NK-92 treated with Interleukin-12 subunit alpha and Interleukin-12 subunit beta, amount 100 ng/mL, for 24 hours (cell line): ENCODE data around the gene WNT6.

Experiments
- DNase-seq: peaks from one replicate; lab custom pipeline; 2025; lab: John Stamatoyannopoulos, UW

WNT6 gene

GRCh38 chr2:218877891-218878290 lies 18.3 kb downstream of the WNT6 start:
- no peak for DNase-seq

- DNase-seq = no peak
Observed at GRCh38 chr2:218878486-218878885, 18.9 kb downstream of the WNT6 start.

GRCh38 chr2:218878926-218879761 lies 19.5 kb downstream of the WNT6 start:
- no peak for DNase-seq

- DNase-seq = no peak
Observed at GRCh38 chr2:218879776-218880101, 20.1 kb downstream of the WNT6 start.

GRCh38 chr2:218880102-218880858 lies 20.7 kb downstream of the WNT6 start, which contains the start of gene WNT10A:
Gene WNT10A (plus strand): TSS chr2:218880852. CDS start chr2:218880996, 144 bp downstream.
- DNase-seq = no peak

GRCh38 chr2:218880859-218881594 lies 21.4 kb downstream of the WNT6 start:
- no peak for DNase-seq

GRCh38 chr2:218881744-218882460 lies 22.3 kb downstream of the WNT6 start:
- DNase-seq = no peak

GRCh38 chr2:218882461-218882816 lies 22.8 kb downstream of the WNT6 start:
- DNase-seq = no peak

- DNase-seq = no peak
Observed at GRCh38 chr2:218882866-218883366, 23.3 kb downstream of the WNT6 start.

GRCh38 chr2:218883491-218884490 lies 24.2 kb downstream of the WNT6 start:
- no peak for DNase-seq

- no peak for DNase-seq
Observed at GRCh38 chr2:218884519-218884918, 24.9 kb downstream of the WNT6 start.

GRCh38 chr2:218885981-218886947 lies 26.7 kb downstream of the WNT6 start:
- no peak for DNase-seq

GRCh38 chr2:218887079-218887478 lies 27.5 kb downstream of the WNT6 start:
- no peak for DNase-seq

GRCh38 chr2:218888341-218888740 lies 28.7 kb downstream of the WNT6 start:
- DNase-seq = no peak

GRCh38 chr2:218889937-218890336 lies 30.3 kb downstream of the WNT6 start:
- DNase-seq = no peak

- DNase-seq = no peak
Observed at GRCh38 chr2:218890369-218890768, 30.8 kb downstream of the WNT6 start.

- no peak for DNase-seq
Observed at GRCh38 chr2:218891275-218892135, 31.9 kb downstream of the WNT6 start.

- DNase-seq = peak; percentile 76
Observed at GRCh38 chr2:218892693-218893348, 33.2 kb downstream of the WNT6 start.
